Natural killer cell (primary cell): Measurements from ENCODE around the gene SPATA2. TPM values are rescaled to one million over a fixed set of nuclear protein-coding genes. Genes with fewer than 3 reads are reported as not detected.
"Not testable (repeated sequence)": the region's sequence is repeated elsewhere in the genome, so short reads cannot be mapped to it uniquely, and the experiment has no call there.

ENCODE experiments used
- ATAC-seq, 3 donors: fragments of 150-1000 bp in 2 of 3; fragments of 200-7000 bp in 1 of 3; cut with Tn5 transposase; 1 replicate in 1 of 3; 2 replicates in 2 of 3; pipeline ENCODE4 v1.10.0; 2021; ENCODE audit warnings: mild to moderate bottlenecking in 2 of 3, moderate library complexity in 2 of 3
- DNase-seq, 2 donors: peaks; one replicate each; pipeline versions ENCODE4 v3.0.0 to v3.0.0-alpha.2; 2013 to 2021; ENCODE audit warnings: mixed read lengths in 1 of 2
- H3K27ac ChIP-seq: one replicate; pipeline ENCODE4 v1.5.1; 2013; ENCODE audit warnings: mild to moderate bottlenecking, low read length
- H3K27me3 ChIP-seq: one replicate; pipeline ENCODE4 v1.6.1; 2013; ENCODE audit warnings: low read length; ENCODE audit not compliant: control insufficient read depth, insufficient read depth
- H3K36me3 ChIP-seq: one replicate; pipeline ENCODE4 v1.6.1; 2013; ENCODE audit warnings: low read length; ENCODE audit not compliant: control insufficient read depth, insufficient read depth
- H3K4me1 ChIP-seq: one replicate; pipeline ENCODE4 v1.6.1; 2013; ENCODE audit warnings: low read length; ENCODE audit not compliant: control insufficient read depth, insufficient read depth
- H3K4me3 ChIP-seq: one replicate; pipeline ENCODE4 v1.5.1; 2013; ENCODE audit warnings: low read length
- H3K9me3 ChIP-seq: one replicate; pipeline ENCODE4 v1.6.1; 2013; ENCODE audit warnings: low read length; ENCODE audit not compliant: control insufficient read depth, insufficient read depth
- H3K27ac Mint-ChIP-seq, 2 donors: one replicate each; pipeline ENCODE4 v1.8.0; 2022; ENCODE audit warnings: mild to moderate bottlenecking in 2 of 2, mixed read lengths in 2 of 2, moderate library complexity in 1 of 2
- H3K27me3 Mint-ChIP-seq, 2 donors: one replicate each; pipeline ENCODE4 v1.8.0; 2022; ENCODE audit warnings: low read depth in 2 of 2, mixed read lengths in 2 of 2
- H3K36me3 Mint-ChIP-seq: one replicate; pipeline ENCODE4 v1.8.0; 2022; ENCODE audit warnings: mixed read lengths
- H3K4me1 Mint-ChIP-seq, 2 donors: one replicate each; pipeline ENCODE4 v1.8.0; 2022; ENCODE audit warnings: mixed read lengths in 2 of 2
- H3K4me3 Mint-ChIP-seq: one replicate; pipeline ENCODE4 v1.8.0; 2022; ENCODE audit warnings: mild to moderate bottlenecking, moderate library complexity, mixed read lengths
- H3K9me3 Mint-ChIP-seq, 2 donors: one replicate each; pipeline ENCODE4 v1.8.0; 2022; ENCODE audit warnings: mixed read lengths in 2 of 2
- CTCF ChIP-seq: fragments of 200-600 bp; IDR thresholded peaks from one replicate; pipeline ENCODE4 v1.8.0; 2022; ENCODE audit warnings: antibody characterized with exemption
- WGBS: methylation state at CpG from one replicate; pipeline ENCODE4 v1.1.7; 2013; ENCODE audit warnings: missing lambda C conversion rate; ENCODE audit not compliant: insufficient coverage; 5-methylcytosine and 5-hydroxymethylcytosine counted together
- intact Hi-C: fragments of 100-400 bp; cut with micrococcal nuclease; formaldehyde crosslinking; loops from one replicate; pipeline ENCODE4 v1.14.2; 2022
- total RNA-seq, 4 donors: library from RNA; stranded (reverse); fragments of 120-200 nt in 1 of 4; gene quantifications; one replicate each; pipeline versions ENCODE4 v1.2.3 to v1.2.4, GENCODE V29; 2013 to 2022

The SPATA2 gene
- total RNA-seq, 3 donors from 2014 or later (not counting 1 experiment from before 2014, with no cell fraction given) = 16.4 to 25.8 (median 25.1) TPM

- Histone ChIP-seq H3K4me1 (no peaks in the 10 kb centered on the region), H3K36me3 (peaks cover 46% of the 10 kb centered on the region), H3K27ac (no peak overlapping the region), H3K9me3 (no peaks in the 10 kb centered on the region), H3K4me3 (no peak overlapping the region), H3K27me3 (no peaks in the 10 kb centered on the region)
- intact Hi-C loops = no loop called here
- H3K27me3 Mint-ChIP-seq = no peaks in the 10 kb centered on the region
- peaks cover 14% of the 10 kb centered on the region for H3K36me3 Mint-ChIP-seq
- 93% methylated on average over 7 of the region's 7 CpGs for WGBS
- ATAC-seq = no peak
- TF ChIP-seq CTCF = no peak
- H3K9me3 Mint-ChIP-seq = no peaks in the 10 kb centered on the region
- H3K27ac Mint-ChIP-seq = no peak overlapping the region
- no peak for DNase-seq
- no peak overlapping the region for H3K4me3 Mint-ChIP-seq
- peaks cover 5 to 8% of the 10 kb centered on the region in 2 donors for H3K4me1 Mint-ChIP-seq
Measured at GRCh38 chr20:49865559-49865958, 49.8 kb downstream of the SPATA2 start.

- no peak overlapping the region for H3K4me3 ChIP-seq
- H3K9me3 ChIP-seq = no peaks in the 10 kb centered on the region
- no peak overlapping the region for H3K27ac Mint-ChIP-seq
- no peaks in the 10 kb centered on the region for H3K4me1 ChIP-seq
- DNase-seq = no peak
- H3K27me3 ChIP-seq = no peaks in the 10 kb centered on the region
- no peak for ATAC-seq
- peaks cover 48% of the 10 kb centered on the region for H3K36me3 ChIP-seq
- TF ChIP-seq CTCF = no peak
- no peak overlapping the region for H3K4me3 Mint-ChIP-seq
- no peaks in the 10 kb centered on the region for H3K9me3 Mint-ChIP-seq
- peaks cover 5 to 8% of the 10 kb centered on the region in 2 donors for H3K4me1 Mint-ChIP-seq
- no peaks in the 10 kb centered on the region for H3K27me3 Mint-ChIP-seq
- WGBS = 96% methylated on average over 6 of the region's 6 CpGs
- intact Hi-C loops = no loop called here
- H3K27ac ChIP-seq = no peak overlapping the region
- peaks cover 14% of the 10 kb centered on the region for H3K36me3 Mint-ChIP-seq
Measured at GRCh38 chr20:49863666-49864065, 51.7 kb downstream of the SPATA2 start.

GRCh38 chr20:49862607-49863200, 52.6 kb downstream of the SPATA2 start:
- H3K9me3 Mint-ChIP-seq = no peaks in the 10 kb centered on the region
- TF ChIP-seq CTCF = no peak
- H3K27me3 ChIP-seq = no peaks in the 10 kb centered on the region
- WGBS = 88% methylated on average over 4 of the region's 6 CpGs
- H3K27ac ChIP-seq = no peak overlapping the region
- H3K4me1 Mint-ChIP-seq = peaks cover 5 to 8% of the 10 kb centered on the region in 2 donors
- ATAC-seq (no peak), DNase-seq (no peak)
- intact Hi-C loops = no loop called here
- no peaks in the 10 kb centered on the region for H3K27me3 Mint-ChIP-seq
- no peak overlapping the region for H3K27ac Mint-ChIP-seq
- no peaks in the 10 kb centered on the region for H3K4me1 ChIP-seq
- peaks cover 42% of the 10 kb centered on the region for H3K36me3 ChIP-seq
- H3K4me3 ChIP-seq = no peak overlapping the region
- H3K4me3 Mint-ChIP-seq = no peak overlapping the region
- H3K9me3 ChIP-seq = no peaks in the 10 kb centered on the region
- H3K36me3 Mint-ChIP-seq = peaks cover 11% of the 10 kb centered on the region

GRCh38 chr20:49861232-49861631, 54.1 kb downstream of the SPATA2 start:
- H3K9me3 ChIP-seq, intact Hi-C loops, H3K4me1 ChIP-seq, ATAC-seq, H3K9me3 Mint-ChIP-seq, H3K4me3 Mint-ChIP-seq, H3K36me3 Mint-ChIP-seq, H3K27ac ChIP-seq, H3K4me3 ChIP-seq, DNase-seq, H3K27me3 ChIP-seq, H3K4me1 Mint-ChIP-seq, H3K27me3 Mint-ChIP-seq: not testable (repeated sequence)
- peaks cover 42% of the 10 kb centered on the region for H3K36me3 ChIP-seq
- WGBS = 97% methylated on average over 1 of the region's 3 CpGs
- H3K27ac Mint-ChIP-seq = peak overlapping the region in 1 of 2 donors; percentile 37
